HCT116 (cell line): ENCODE measurements around the gene FCRL6. TPM values are rescaled to one million over a fixed set of nuclear protein-coding genes. Genes with fewer than 3 reads are reported as not detected.

Experiments
- ATAC-seq: fragments of 200-7000 bp; cut with Tn5 transposase; 2 replicates; pipeline ENCODE4 v1.9.1; 2020; ENCODE audit warnings: mild to moderate bottlenecking, moderate library complexity
- BruUV-seq: library from RNA; stranded (reverse); fragments of 400-500 nt; replicated peaks from 2 replicates; lab custom pipeline; 2021; lab: Mats Ljungman, UMichigan
- CTCF ChIA-PET: fragments of 300-600 bp; sonication (Branson Sonifier 250); formaldehyde crosslinking; loops from one replicate; lab custom pipeline; 2021; ENCODE audit warnings: antibody characterized with exemption; lab: Charles Lee
- POLR2A ChIA-PET: fragments of 300-600, 350-600 bp; sonication (Branson Sonifier 250); formaldehyde crosslinking; loops from one replicate; lab custom pipeline; 2021; ENCODE audit warnings: antibody characterized with exemption; lab: Charles Lee
- RAD21 ChIA-PET, 2 experiments: fragments of 300-600 bp; sonication (Branson Sonifier 250); formaldehyde crosslinking; loops; one replicate each; lab custom pipeline; 2023; ENCODE audit warnings: low total read pairs in 2 of 2; ENCODE audit not compliant: uncharacterized antibody in 2 of 2, unreplicated experiment in 2 of 2, low non-redundant PET in 1 of 2; lab: Charles Lee
- DNase-seq: peaks from one replicate; pipeline ENCODE4 v3.0.0-alpha.2; 2010; ENCODE audit warnings: low read depth, low spot score
- H2AFZ ChIP-seq: fragments of 200-600 bp; shearing (Covaris generic), sonication (generic); 2 replicates; pipeline ENCODE4 v1.6.1; 2017; ENCODE audit warnings: low read depth, mixed run types, mixed read lengths, antibody characterized with exemption, low read length; ENCODE audit not compliant: poor library complexity, severe bottlenecking
- H3K27ac ChIP-seq: 2 replicates; pipeline ENCODE4 v1.5.1; 2012; ENCODE audit warnings: low read depth, low read length
- H3K27me3 ChIP-seq: fragments of 200-600 bp; sonication (generic); 2 replicates; pipeline ENCODE4 v1.6.1; 2016; ENCODE audit warnings: mixed run types, low read length, mixed read lengths; ENCODE audit not compliant: insufficient read depth
- H3K36me3 ChIP-seq, 2 experiments: fragments of 200-500 bp in 1 of 2; fragments of 200-600 bp in 1 of 2; sonication (Bioruptor generic) in 1 of 2; sonication (generic) in 1 of 2; 2 replicates each; pipeline versions ENCODE4 v1.5.1 to v1.6.1; 2014 to 2016; ENCODE audit warnings: low read length in 2 of 2, inconsistent platforms in 1 of 2, mixed read lengths in 1 of 2, mixed run types in 1 of 2; ENCODE audit not compliant: insufficient read depth in 2 of 2, control insufficient read depth in 1 of 2
- H3K4me1 ChIP-seq, 2 experiments: fragments of 200-600 bp in 1 of 2; sonication (generic) in 1 of 2; 2 replicates each; pipeline versions ENCODE4 v1.5.1 to v1.6.1; 2012 to 2017; ENCODE audit warnings: low read length in 2 of 2, inconsistent platforms in 1 of 2, mild to moderate bottlenecking in 1 of 2, mixed read lengths in 1 of 2, mixed run types in 1 of 2, moderate library complexity in 1 of 2; ENCODE audit not compliant: insufficient read depth in 2 of 2, control insufficient read depth in 1 of 2
- H3K4me2 ChIP-seq: fragments of 200-600 bp; sonication (generic); 2 replicates; pipeline ENCODE4 v1.6.1; 2017; ENCODE audit warnings: mixed run types, low read length, mixed read lengths
- H3K4me3 ChIP-seq, 2 experiments: fragments of 200-600 bp in 1 of 2; sonication (generic) in 1 of 2; replicated peaks in 1 of 2; 2 replicates each; pipeline ENCODE4 v1.5.1; 2011 to 2016; ENCODE audit warnings: low read length in 2 of 2, control low read depth in 1 of 2, low read depth in 1 of 2, mild to moderate bottlenecking in 1 of 2, mixed read lengths in 1 of 2, mixed run types in 1 of 2
- H3K79me2 ChIP-seq: fragments of 200-600 bp; sonication (generic); 2 replicates; pipeline ENCODE4 v1.6.1; 2017; ENCODE audit warnings: mild to moderate bottlenecking, mixed run types, low read length, moderate library complexity, mixed read lengths; ENCODE audit not compliant: insufficient read depth
- H3K9ac ChIP-seq: fragments of 200-600 bp; sonication (generic); 2 replicates; pipeline ENCODE4 v1.6.1; 2016; ENCODE audit warnings: low read length, mixed read lengths
- H3K9me2 ChIP-seq: fragments of 200-600 bp; sonication (generic), shearing (Covaris generic); 2 replicates; pipeline ENCODE4 v1.6.1; 2017; ENCODE audit warnings: mixed run types, mild to moderate bottlenecking, moderate library complexity; ENCODE audit not compliant: insufficient read depth
- H3K9me3 ChIP-seq, 2 experiments: fragments of 200-500 bp in 1 of 2; fragments of 200-600 bp in 1 of 2; sonication (Bioruptor generic) in 1 of 2; sonication (generic) in 1 of 2; 2 replicates each; pipeline ENCODE4 v1.6.1; 2014 to 2017; ENCODE audit warnings: low read length in 2 of 2, mixed read lengths in 2 of 2, inconsistent platforms in 1 of 2, low read depth in 1 of 2, mild to moderate bottlenecking in 1 of 2, mixed run types in 1 of 2, moderate library complexity in 1 of 2; ENCODE audit not compliant: control insufficient read depth in 1 of 2, insufficient read depth in 1 of 2
- H4K20me1 ChIP-seq: fragments of 200-600 bp; sonication (generic), shearing (Covaris generic); 2 replicates; pipeline ENCODE4 v1.6.1; 2017; ENCODE audit warnings: mixed run types, mild to moderate bottlenecking, moderate library complexity; ENCODE audit not compliant: insufficient read depth
- CEBPB ChIP-seq: IDR thresholded peaks from 2 replicates; pipeline ENCODE4 v1.6.1; 2012; ENCODE audit warnings: low read depth
- CTCF ChIP-seq, 3 experiments: fragments of 200-600 bp in 1 of 3; sonication (generic) in 1 of 3; IDR thresholded peaks in 2 of 3; conservative IDR thresholded peaks in 1 of 3; 2 replicates each; pipeline ENCODE4 v1.5.1; 2012 to 2017; ENCODE audit warnings: low read depth in 2 of 3, low read length in 2 of 3, antibody characterized with exemption in 1 of 3, borderline replicate concordance in 1 of 3, control low read depth in 1 of 3, mild to moderate bottlenecking in 1 of 3, mixed read lengths in 1 of 3, mixed run types in 1 of 3, moderate library complexity in 1 of 3; ENCODE audit not compliant: insufficient read depth in 1 of 3
- EZH2phosphoT487 ChIP-seq: fragments of 200-600 bp; IDR thresholded peaks from 2 replicates; pipeline ENCODE4 v1.6.1; 2018; ENCODE audit warnings: antibody characterized with exemption, borderline replicate concordance
- FOSL1 ChIP-seq: IDR thresholded peaks from 2 replicates; pipeline ENCODE4 v1.6.1; 2012; ENCODE audit warnings: low read depth
- MAX ChIP-seq: IDR thresholded peaks from 2 replicates; pipeline ENCODE4 v1.6.1; 2012
- POLR2A ChIP-seq: IDR thresholded peaks from 2 replicates; pipeline ENCODE4 v1.7.0; 2011; ENCODE audit warnings: borderline replicate concordance; ENCODE audit not compliant: insufficient read depth, insufficient read length; ENCODE audit errors: extremely low read depth
- POLR2AphosphoS5 ChIP-seq: IDR thresholded peaks from 2 replicates; pipeline ENCODE4 v1.6.1; 2011; ENCODE audit warnings: mild to moderate bottlenecking, low read depth, low read length, moderate library complexity
- RAD21 ChIP-seq: IDR thresholded peaks from 2 replicates; pipeline ENCODE4 v1.6.1; 2012; ENCODE audit warnings: low read depth, mild to moderate bottlenecking
- SIN3A ChIP-seq: IDR thresholded peaks from 2 replicates; pipeline ENCODE4 v1.6.1; 2012; ENCODE audit warnings: low read depth
- SRF ChIP-seq: IDR thresholded peaks from 2 replicates; pipeline ENCODE4 v1.6.1; 2012; ENCODE audit warnings: low read depth
- TCF7L2 ChIP-seq: IDR thresholded peaks from 2 replicates; pipeline ENCODE4 v1.7.0; 2011; ENCODE audit warnings: borderline replicate concordance, inconsistent platforms; ENCODE audit not compliant: insufficient read depth, insufficient read length; ENCODE audit errors: extremely low read depth
- YY1 ChIP-seq: IDR thresholded peaks from 2 replicates; pipeline ENCODE4 v1.6.1; 2011; ENCODE audit warnings: low read length, low read depth, moderate library complexity, mild to moderate bottlenecking; ENCODE audit not compliant: insufficient replicate concordance; ENCODE audit errors: extremely low read depth
- intact Hi-C: fragments of 100-400 bp; cut with micrococcal nuclease; formaldehyde crosslinking; loops from 2 replicates; pipeline ENCODE4 v1.10.0; 2022
- total RNA-seq: library from RNA; stranded (reverse); gene quantifications from one replicate; pipeline ENCODE4 v1.2.1, GENCODE V29; 2021; ENCODE audit not compliant: unreplicated experiment
- TF ChIP-seq, protein P1 (sequence below): IDR thresholded peaks from 2 replicates; pipeline ENCODE4 v1.6.1; 2012; ENCODE audit warnings: low read depth

FCRL6 gene
- total RNA-seq, 1 experiment from 2014 or later: not detected

DNA sequence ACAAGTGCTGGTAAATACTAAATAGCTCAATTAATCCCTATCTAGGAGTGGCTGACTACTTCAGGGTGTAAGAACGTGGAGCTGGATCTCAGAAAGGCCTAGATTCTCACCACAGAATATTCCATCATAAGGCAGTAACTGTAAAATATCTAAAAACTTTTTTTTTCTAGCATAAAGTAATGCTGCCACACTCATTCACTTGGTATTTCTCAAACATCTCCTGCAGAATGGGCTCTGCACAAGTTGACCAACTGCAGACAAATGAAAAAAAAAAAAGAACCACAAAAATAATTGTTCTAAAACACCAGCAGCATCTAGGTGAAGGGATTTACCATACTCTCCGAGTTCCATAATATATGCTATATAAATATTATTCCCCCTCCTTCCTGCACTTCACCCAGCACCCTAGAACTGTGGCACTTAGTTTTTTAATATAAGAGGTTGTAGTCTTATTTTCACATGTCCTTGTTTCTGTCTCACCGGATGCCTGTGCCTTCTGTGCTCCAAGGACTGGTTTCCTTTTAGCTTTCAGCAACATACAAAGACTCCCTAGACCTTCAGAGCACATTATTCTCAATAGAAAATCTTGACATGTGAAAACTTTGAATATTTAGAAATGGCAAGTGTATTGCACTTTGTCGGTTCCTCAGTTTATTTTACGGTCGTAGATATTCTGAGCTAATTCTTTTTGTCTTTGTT lies 51.4 kb downstream of the FCRL6 start:
- H3K9ac ChIP-seq: peak overlapping the region; percentile 74
- ATAC-seq (no peak), DNase-seq (no peak)
- no peaks in the 10 kb centered on the region for H3K9me3 ChIP-seq
- ChIA-PET POLR2A (interaction anchor here (0.9 to 1.0 kb wide), 2 partner anchors 11 to 13 kb away, joined by 3 read pairs; no protein-coding TSS in a partner anchor), CTCF (interaction anchor here (0.6 to 1.2 kb wide), 4 partner anchors 36 to 55 kb away, joined by 3 to 4 read pairs (median 3); no protein-coding TSS in a partner anchor), RAD21 (no interaction called here)
- no peak overlapping the region for H2AFZ ChIP-seq
- H3K4me1 ChIP-seq: peaks cover 21 to 49% of the 10 kb centered on the region in 2 experiments
- no peak for TF ChIP-seq YY1
- TF ChIP-seq EZH2phosphoT487: no peak
- no peak for TF ChIP-seq SIN3A
- TF ChIP-seq CTCF (IDR thresholded peaks at IDR 0.05 in 2 of 3, conservative IDR thresholded peaks at IDR 0.05 in 1 of 3; ENCODE audit: borderline replicate concordance in 1 of 3, insufficient read depth in 1 of 3, low read depth in 2 of 3, low read length in 2 of 3): no peak
- TF ChIP-seq FOSL1: no peak
- TF ChIP-seq POLR2AphosphoS5: no peak
- no peak for TF ChIP-seq RAD21
- no peak for TF ChIP-seq CEBPB
- TF ChIP-seq, protein P1, sequence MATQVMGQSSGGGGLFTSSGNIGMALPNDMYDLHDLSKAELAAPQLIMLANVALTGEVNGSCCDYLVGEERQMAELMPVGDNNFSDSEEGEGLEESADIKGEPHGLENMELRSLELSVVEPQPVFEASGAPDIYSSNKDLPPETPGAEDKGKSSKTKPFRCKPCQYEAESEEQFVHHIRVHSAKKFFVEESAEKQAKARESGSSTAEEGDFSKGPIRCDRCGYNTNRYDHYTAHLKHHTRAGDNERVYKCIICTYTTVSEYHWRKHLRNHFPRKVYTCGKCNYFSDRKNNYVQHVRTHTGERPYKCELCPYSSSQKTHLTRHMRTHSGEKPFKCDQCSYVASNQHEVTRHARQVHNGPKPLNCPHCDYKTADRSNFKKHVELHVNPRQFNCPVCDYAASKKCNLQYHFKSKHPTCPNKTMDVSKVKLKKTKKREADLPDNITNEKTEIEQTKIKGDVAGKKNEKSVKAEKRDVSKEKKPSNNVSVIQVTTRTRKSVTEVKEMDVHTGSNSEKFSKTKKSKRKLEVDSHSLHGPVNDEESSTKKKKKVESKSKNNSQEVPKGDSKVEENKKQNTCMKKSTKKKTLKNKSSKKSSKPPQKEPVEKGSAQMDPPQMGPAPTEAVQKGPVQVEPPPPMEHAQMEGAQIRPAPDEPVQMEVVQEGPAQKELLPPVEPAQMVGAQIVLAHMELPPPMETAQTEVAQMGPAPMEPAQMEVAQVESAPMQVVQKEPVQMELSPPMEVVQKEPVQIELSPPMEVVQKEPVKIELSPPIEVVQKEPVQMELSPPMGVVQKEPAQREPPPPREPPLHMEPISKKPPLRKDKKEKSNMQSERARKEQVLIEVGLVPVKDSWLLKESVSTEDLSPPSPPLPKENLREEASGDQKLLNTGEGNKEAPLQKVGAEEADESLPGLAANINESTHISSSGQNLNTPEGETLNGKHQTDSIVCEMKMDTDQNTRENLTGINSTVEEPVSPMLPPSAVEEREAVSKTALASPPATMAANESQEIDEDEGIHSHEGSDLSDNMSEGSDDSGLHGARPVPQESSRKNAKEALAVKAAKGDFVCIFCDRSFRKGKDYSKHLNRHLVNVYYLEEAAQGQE: no peak
- no peak for TF ChIP-seq POLR2A
- no peak for TF ChIP-seq MAX
- TF ChIP-seq SRF: no peak
- no peak for TF ChIP-seq TCF7L2
- BruUV-seq: TSS peak; percentile 35
- H3K79me2 ChIP-seq: no peaks in the 10 kb centered on the region
- H4K20me1 ChIP-seq: no peaks in the 10 kb centered on the region
- H3K27ac ChIP-seq: peak overlapping the region; percentile 70; the same call in 1 of the 2 replicates
- H3K9me2 ChIP-seq: no peaks in the 10 kb centered on the region
- no peaks in the 10 kb centered on the region for H3K27me3 ChIP-seq
- no peaks in the 10 kb centered on the region for H3K36me3 ChIP-seq
- intact Hi-C loops: loop anchor here (2.0 to 5.0 kb wide), 2 partner anchors 37 to 56 kb away; no protein-coding TSS in a partner anchor
- H3K4me2 ChIP-seq: peak overlapping the region; percentile 96
- peak overlapping the region; percentile 62 to 74 for H3K4me3 ChIP-seq
